Calu3 (cell line): Measurements from ENCODE around the gene COQ8B. TPM values are rescaled to one million over a fixed set of nuclear protein-coding genes. Genes with fewer than 3 reads are reported as not detected.

Experiments used
- BruUV-seq: library from RNA; stranded (reverse); fragments of 400-500 nt; replicated peaks from 2 replicates; lab custom pipeline; 2021; lab: Mats Ljungman, UMichigan
- CTCF ChIA-PET: fragments of 300-600 bp; sonication (Branson Sonifier 250); formaldehyde crosslinking; loops from one replicate; lab custom pipeline; 2022; ENCODE audit warnings: antibody characterized with exemption; lab: Charles Lee
- DNase-seq: peaks from one replicate; pipeline ENCODE4 v3.0.0; 2022
- H3K27ac Mint-ChIP-seq: one replicate; pipeline ENCODE4 v1.8.0; 2022; ENCODE audit warnings: mixed read lengths; ENCODE audit not compliant: unreplicated experiment
- H3K27me3 Mint-ChIP-seq: one replicate; pipeline ENCODE4 v1.8.0; 2022; ENCODE audit warnings: mixed read lengths; ENCODE audit not compliant: unreplicated experiment
- H3K36me3 Mint-ChIP-seq: one replicate; pipeline ENCODE4 v1.8.0; 2022; ENCODE audit warnings: mild to moderate bottlenecking, moderate library complexity, mixed read lengths; ENCODE audit not compliant: insufficient read depth, unreplicated experiment
- H3K4me1 Mint-ChIP-seq: one replicate; pipeline ENCODE4 v1.8.0; 2022; ENCODE audit warnings: mild to moderate bottlenecking, low read depth, mixed read lengths; ENCODE audit not compliant: unreplicated experiment
- H3K4me3 Mint-ChIP-seq: one replicate; pipeline ENCODE4 v1.8.0; 2022; ENCODE audit warnings: mild to moderate bottlenecking, low read depth, moderate library complexity, mixed read lengths; ENCODE audit not compliant: unreplicated experiment
- H3K9me3 Mint-ChIP-seq: one replicate; pipeline ENCODE4 v1.8.0; 2022; ENCODE audit warnings: low read depth, mixed read lengths; ENCODE audit not compliant: unreplicated experiment
- CTCF ChIP-seq: fragments of 200-600 bp; IDR thresholded peaks from one replicate; pipeline ENCODE4 v1.8.0; 2022; ENCODE audit warnings: antibody characterized with exemption; ENCODE audit not compliant: unreplicated experiment
- intact Hi-C: fragments of 100-400 bp; cut with micrococcal nuclease; formaldehyde crosslinking; loops from one replicate; pipeline ENCODE4 v1.10.0; 2022; ENCODE audit not compliant: unreplicated experiment
- total RNA-seq: library from RNA; stranded (reverse); gene quantifications from 2 replicates; pipeline ENCODE4 v1.2.3, GENCODE V29; 2022

The COQ8B gene
- total RNA-seq, 1 experiment from 2014 or later = 55.9 TPM

GRCh38 chr19:40750874-40751537, 34.3 kb upstream of the COQ8B start, which contains the start of gene SNRPA:
Gene SNRPA, plus strand, starts transcription at chr19:40751203. Its CDS starts 206 bp downstream, at chr19:40751409.
- BruUV-seq = no TSS peak
- H3K4me1 Mint-ChIP-seq = peaks cover 49% of the 10 kb centered on the region
- peak within 1 kb of the TSS; percentile 92 for H3K27ac Mint-ChIP-seq
- intact Hi-C loops = loop anchor here (5.0 kb wide), 2 partner anchors 34 to 46 kb away; partner anchors contain the start of genes COQ8B, EGLN2 and ITPKC
- H3K27me3 Mint-ChIP-seq = no peaks in the 10 kb centered on the region
- no peak for TF ChIP-seq CTCF
- H3K9me3 Mint-ChIP-seq = no peaks in the 10 kb centered on the region
- peaks cover 73% of the 10 kb centered on the region for H3K36me3 Mint-ChIP-seq
- CTCF ChIA-PET = interaction anchor here (0.6 to 1.9 kb wide), 6 partner anchors 9 to 403 kb away, joined by 3 to 10 read pairs (median 7); partner anchors contain the start of genes C19orf47, COQ8B, ITPKC and PLD3
- H3K4me3 Mint-ChIP-seq = peak within 1 kb of the TSS; percentile 84
- peak; percentile 99 for DNase-seq

- H3K4me1 Mint-ChIP-seq = peaks cover 43% of the 10 kb centered on the region
Measured at GRCh38 chr19:40750058-40750873, 33.6 kb upstream of the COQ8B start, which contains the start of gene ACTMAP. Gene ACTMAP, minus strand, starts transcription at chr19:40750477. Its CDS starts 674 bp downstream, at chr19:40749803.

GRCh38 chr19:40747536-40747935, 30.9 kb upstream of the COQ8B start:
- Mint-ChIP-seq H3K4me1 (peaks cover 27% of the 10 kb centered on the region), H3K27me3 (no peaks in the 10 kb centered on the region), H3K27ac (no peak overlapping the region), H3K9me3 (no peaks in the 10 kb centered on the region), H3K4me3 (no peak overlapping the region), H3K36me3 (peaks cover 59% of the 10 kb centered on the region)
- TF ChIP-seq CTCF = no peak
- intact Hi-C loops = no loop called here
- CTCF ChIA-PET = interaction anchor here (1.5 kb wide), 1 partner anchor 31 kb away, joined by 3 read pairs; no protein-coding TSS in a partner anchor
- no TSS peak for BruUV-seq
- DNase-seq = no peak

More at GRCh38 chr19:40750058-40750873, 33.6 kb upstream of the COQ8B start, which contains the start of gene ACTMAP:
- Mint-ChIP-seq H3K27ac (peak within 1 kb of the TSS; percentile 92), H3K36me3 (peaks cover 66% of the 10 kb centered on the region), H3K4me3 (peak within 1 kb of the TSS; percentile 84), H3K27me3 (no peaks in the 10 kb centered on the region), H3K9me3 (no peaks in the 10 kb centered on the region)
- DNase-seq = peak; percentile 99
- intact Hi-C loops = loop anchor here (5.0 kb wide), 2 partner anchors 33 to 47 kb away; partner anchors contain the start of genes COQ8B, EGLN2 and ITPKC
- TSS peak; percentile 91 for BruUV-seq
- TF ChIP-seq CTCF = no peak
- CTCF ChIA-PET = interaction anchor here (0.6 to 1.5 kb wide), 5 partner anchors 8 to 402 kb away, joined by 3 to 10 read pairs (median 6); partner anchors contain the start of genes C19orf47, COQ8B, ITPKC and PLD3

- Mint-ChIP-seq H3K9me3 (no peaks in the 10 kb centered on the region), H3K36me3 (peaks cover 56% of the 10 kb centered on the region), H3K27ac (no peak overlapping the region), H3K27me3 (no peaks in the 10 kb centered on the region), H3K4me1 (peaks cover 23% of the 10 kb centered on the region), H3K4me3 (no peak overlapping the region)
- DNase-seq = no peak
- CTCF ChIA-PET = interaction anchor here (0.6 to 0.9 kb wide), 2 partner anchors 14 to 112 kb away, joined by 3 read pairs; no protein-coding TSS in a partner anchor
- intact Hi-C loops = no loop called here
- BruUV-seq = no TSS peak
- no peak for TF ChIP-seq CTCF
Measured at GRCh38 chr19:40745402-40745780, 28.7 kb upstream of the COQ8B start.
